OCI-LY1 (cell line): ENCODE data around the gene ADAM19.

Experiments
- H2AFZ ChIP-seq: fragments of 200-600 bp; sonication (generic), shearing (Covaris generic); 2 replicates; pipeline ENCODE4 v1.6.0; 2014; ENCODE audit warnings: antibody characterized with exemption, mild to moderate bottlenecking, low read length
- H3F3A ChIP-seq: fragments of 200-600 bp; sonication (generic), shearing (Covaris generic); 2 replicates; pipeline ENCODE4 v1.6.0; 2014; ENCODE audit warnings: mild to moderate bottlenecking, antibody characterized with exemption, low read length, moderate library complexity; ENCODE audit not compliant: insufficient read depth
- H3K27ac ChIP-seq: fragments of 200-600 bp; sonication (generic); 2 replicates; pipeline ENCODE4 v1.5.1; 2014; ENCODE audit warnings: low read length, mixed run types, mild to moderate bottlenecking, low read depth; ENCODE audit not compliant: poor library complexity, severe bottlenecking
- H3K27me3 ChIP-seq: fragments of 200-600 bp; sonication (generic); 2 replicates; pipeline ENCODE4 v1.6.0; 2014; ENCODE audit warnings: antibody characterized with exemption, mild to moderate bottlenecking, low read length, moderate library complexity; ENCODE audit not compliant: insufficient read depth
- H3K36me3 ChIP-seq: fragments of 200-600 bp; sonication (generic); 2 replicates; pipeline ENCODE4 v1.6.1; 2014; ENCODE audit warnings: mild to moderate bottlenecking, antibody characterized with exemption, low read length, moderate library complexity, mixed read lengths; ENCODE audit not compliant: insufficient read depth
- H3K4me1 ChIP-seq: fragments of 200-600 bp; sonication (generic); 2 replicates; pipeline ENCODE4 v1.5.1; 2014; ENCODE audit warnings: mild to moderate bottlenecking, low read length, moderate library complexity; ENCODE audit not compliant: insufficient read depth, severe bottlenecking
- H3K4me2 ChIP-seq: fragments of 200-600 bp; sonication (generic), shearing (Covaris generic); 2 replicates; pipeline ENCODE4 v1.6.1; 2014; ENCODE audit warnings: low read length
- H3K4me3 ChIP-seq: fragments of 200-600 bp; sonication (generic); 2 replicates; pipeline ENCODE4 v1.5.1; 2014; ENCODE audit warnings: low read length, low read depth, mild to moderate bottlenecking, mixed read lengths; ENCODE audit not compliant: poor library complexity, severe bottlenecking
- H3K79me2 ChIP-seq: fragments of 200-600 bp; shearing (Covaris generic); 2 replicates; pipeline ENCODE4 v1.6.1; 2016; ENCODE audit warnings: mixed run types, low read length, mixed read lengths; ENCODE audit not compliant: insufficient read depth
- H3K9ac ChIP-seq: fragments of 200-600 bp; sonication (generic), shearing (Covaris generic); 2 replicates; pipeline ENCODE4 v1.6.1; 2014; ENCODE audit warnings: mild to moderate bottlenecking, low read length, mixed read lengths
- H3K9me2 ChIP-seq: fragments of 200-600 bp; sonication (generic), shearing (Covaris generic); 2 replicates; pipeline ENCODE4 v1.6.1; 2014; ENCODE audit warnings: low read depth, mild to moderate bottlenecking, low read length, mixed read lengths
- H3K9me3 ChIP-seq: fragments of 200-600 bp; shearing (Covaris generic); 2 replicates; pipeline ENCODE4 v1.6.1; 2014; ENCODE audit warnings: low read length, mixed read lengths
- H4K20me1 ChIP-seq: fragments of 200-600 bp; sonication (generic), shearing (Covaris generic); 2 replicates; pipeline ENCODE4 v1.6.0; 2016; ENCODE audit warnings: mild to moderate bottlenecking, low read length; ENCODE audit not compliant: insufficient read depth
- CTCF ChIP-seq: fragments of 200-600 bp; sonication (generic), shearing (Covaris generic); IDR thresholded peaks from 2 replicates; pipeline ENCODE4 v1.5.1; 2017; ENCODE audit warnings: mild to moderate bottlenecking, antibody characterized with exemption, low read length, moderate library complexity, mixed read lengths
- EZH2 ChIP-seq: fragments of 200-600 bp; sonication (generic), shearing (Covaris generic); IDR thresholded peaks from 2 replicates; pipeline ENCODE4 v1.8.0; 2017; ENCODE audit warnings: borderline replicate concordance, mixed run types, mild to moderate bottlenecking, antibody characterized with exemption, low read length, moderate library complexity, mixed read lengths

Gene ADAM19

GRCh38 chr5:157476702-157477408 is 98.7 kb downstream of the ADAM19 start:
- Histone ChIP-seq H3K79me2 (no peaks in the 10 kb centered on the region), H3K27me3 (no peaks in the 10 kb centered on the region), H4K20me1 (no peaks in the 10 kb centered on the region), H3K9ac (no peak overlapping the region), H3K36me3 (no peaks in the 10 kb centered on the region), H3K4me1 (peaks cover 7% of the 10 kb centered on the region), H3F3A (no peaks in the 10 kb centered on the region), H3K27ac (no peak overlapping the region), H3K4me3 (no peak overlapping the region), H3K9me3 (no peaks in the 10 kb centered on the region), H2AFZ (no peak overlapping the region), H3K9me2 (no peaks in the 10 kb centered on the region), H3K4me2 (no peak overlapping the region)
- TF ChIP-seq EZH2 (no peak), CTCF (peak; percentile 85)

- no peak for TF ChIP-seq CTCF
- no peak for TF ChIP-seq EZH2
- Histone ChIP-seq H2AFZ (no peak overlapping the region), H3K4me2 (no peak overlapping the region), H3F3A (no peaks in the 10 kb centered on the region), H3K4me3 (no peak overlapping the region), H3K27ac (no peak overlapping the region), H3K27me3 (no peaks in the 10 kb centered on the region), H3K36me3 (no peaks in the 10 kb centered on the region), H3K9me2 (no peaks in the 10 kb centered on the region), H4K20me1 (no peaks in the 10 kb centered on the region), H3K4me1 (no peaks in the 10 kb centered on the region), H3K9ac (no peak overlapping the region), H3K9me3 (no peaks in the 10 kb centered on the region), H3K79me2 (no peaks in the 10 kb centered on the region)
Measured at GRCh38 chr5:157475432-157475831, 100.1 kb downstream of the ADAM19 start.

- Histone ChIP-seq H3K4me2 (no peak overlapping the region), H4K20me1 (no peaks in the 10 kb centered on the region), H3K36me3 (no peaks in the 10 kb centered on the region), H3K27me3 (no peaks in the 10 kb centered on the region), H3F3A (no peaks in the 10 kb centered on the region), H3K27ac (no peak overlapping the region), H3K4me1 (no peaks in the 10 kb centered on the region), H3K9ac (no peak overlapping the region), H2AFZ (no peak overlapping the region), H3K9me3 (no peaks in the 10 kb centered on the region), H3K9me2 (no peaks in the 10 kb centered on the region), H3K4me3 (no peak overlapping the region), H3K79me2 (no peaks in the 10 kb centered on the region)
- TF ChIP-seq EZH2 (no peak), CTCF (no peak)
Measured at GRCh38 chr5:157473383-157474320, 101.9 kb downstream of the ADAM19 start.
